NCI-H1436 treated with DMSO at 0.1 percent for 48 hours (cell line): ENCODE results near the gene ZNF132.

Experiments
- DNase-seq: peaks from one replicate; lab custom pipeline; 2025; lab: John Stamatoyannopoulos, UW

Gene ZNF132

DNA sequence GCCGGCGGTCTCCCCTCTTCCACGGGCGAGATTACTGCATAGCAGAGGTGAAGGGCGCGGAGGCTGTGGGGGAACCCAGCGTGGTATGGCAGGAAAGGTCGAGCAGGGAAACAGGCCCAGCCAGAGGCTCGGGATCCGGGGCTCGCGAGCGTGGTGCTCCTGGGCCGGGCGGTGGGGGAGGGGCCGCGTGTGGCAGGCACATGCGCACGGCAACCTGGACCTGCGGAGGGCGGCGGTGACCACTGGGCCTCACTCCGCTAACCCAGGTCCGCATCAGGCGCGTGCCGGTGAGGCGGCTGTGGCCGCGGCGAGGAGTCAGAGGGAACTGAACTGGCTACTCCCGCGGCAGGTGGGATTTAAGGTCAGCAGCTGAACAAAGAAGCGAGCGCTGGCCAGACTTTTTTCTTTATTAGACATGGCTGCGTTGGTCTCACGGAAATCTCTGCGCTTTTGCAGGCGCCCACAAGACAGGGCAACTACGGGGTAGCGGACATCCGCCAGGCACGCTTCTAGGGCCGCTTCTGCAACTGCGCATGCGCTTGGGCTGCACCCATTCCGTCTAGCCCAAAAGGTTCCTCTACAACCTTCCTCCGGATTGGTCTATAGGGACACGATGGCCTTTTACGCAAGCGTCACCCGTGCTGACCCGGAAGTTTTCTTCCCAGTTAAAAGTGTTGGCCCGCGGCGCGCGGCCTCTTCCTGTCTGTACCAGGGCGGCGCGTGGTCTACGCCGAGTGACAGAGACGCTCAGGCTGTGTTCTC lies 53.2 kb downstream of the ZNF132 start, which contains the start of gene RPS5:
Gene RPS5, plus strand, starts transcription at position 694 of the 762 bp plus-strand sequence. CDS start 869 bp downstream, outside the sequence.
- peak; percentile 98 for DNase-seq

DNA sequence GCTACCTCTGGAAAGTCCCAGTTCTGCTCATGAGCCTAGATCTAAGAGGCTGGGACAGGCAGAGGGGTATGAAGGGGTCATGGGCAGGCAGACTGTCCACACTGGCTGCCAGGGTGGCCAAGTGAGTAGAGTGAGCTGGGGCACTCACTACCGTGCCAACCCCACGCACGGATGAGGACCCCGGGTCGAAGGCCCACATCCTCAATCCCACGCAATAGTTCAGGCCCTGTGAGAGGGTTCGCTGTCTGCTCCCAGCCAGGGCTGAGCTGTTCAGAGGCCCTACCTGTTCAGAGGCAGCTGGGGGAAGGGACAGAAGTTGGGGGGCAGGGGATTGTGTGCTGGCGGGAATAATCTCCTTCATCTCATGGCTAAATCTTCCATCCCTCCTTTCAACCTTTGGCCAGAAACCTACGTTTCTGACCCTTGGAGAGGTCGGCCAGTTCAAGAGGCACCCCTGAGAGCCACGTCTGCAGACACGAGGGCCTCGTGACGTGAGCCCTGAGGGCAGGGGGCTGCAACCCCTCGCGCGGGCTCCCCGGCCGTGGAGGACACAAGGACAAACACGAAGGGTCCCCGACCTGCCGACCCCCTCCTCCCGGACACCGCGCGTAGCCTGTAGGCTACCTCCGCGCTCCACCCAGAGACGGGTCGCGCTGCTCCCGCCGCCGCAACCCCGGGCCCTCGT lies 53.9 kb downstream of the ZNF132 start:
- DNase-seq = no peak

- no peak for DNase-seq
These were observed 54.6 kb downstream of the ZNF132 start for GRCh38 chr19:58385313-58385890.

GRCh38 chr19:58382997-58383603 lies 56.9 kb downstream of the ZNF132 start:
- DNase-seq = no peak
